Endothelial cell of umbilical vein (primary cell): Measurements from ENCODE around the gene CRYBG2. TPM values are rescaled to one million over a fixed set of nuclear protein-coding genes. Genes with fewer than 3 reads are reported as not detected.

ENCODE experiments used
- BruUV-seq: library from RNA; stranded (reverse); fragments of 400-500 nt; replicated peaks from 2 replicates; lab custom pipeline; 2021; lab: Mats Ljungman, UMichigan
- CTCF ChIA-PET: fragments of 300-600, 350-600 bp; sonication (Branson Sonifier 250); formaldehyde crosslinking; loops from one replicate; lab custom pipeline; 2021; ENCODE audit warnings: antibody characterized with exemption, inconsistent platforms; lab: Charles Lee
- POLR2A ChIA-PET: fragments of 300-600, 350-600 bp; sonication (Branson Sonifier 250); formaldehyde crosslinking; loops from one replicate; lab custom pipeline; 2021; ENCODE audit warnings: antibody characterized with exemption, inconsistent platforms; lab: Charles Lee
- DNase-seq: peaks from one replicate; pipeline ENCODE4 v3.0.0-alpha.2; 2011; ENCODE audit warnings: low read depth, low spot score
- FAIRE-seq: peaks from 2 replicates; lab custom pipeline; 2011; peaks lifted over from hg19 to GRCh38; lab: Jason Lieb, UNC
- H2AFZ ChIP-seq: 2 replicates; pipeline ENCODE4 v1.6.0; 2012; ENCODE audit warnings: low read depth, low read length, control low read depth, inconsistent platforms
- H3K27ac ChIP-seq: 2 replicates; pipeline ENCODE4 v1.5.1; 2011; ENCODE audit warnings: low read depth, mild to moderate bottlenecking, control low read depth, low read length, moderate library complexity; ENCODE audit not compliant: insufficient read depth
- H3K27me3 ChIP-seq, 2 experiments: 2 replicates each; pipeline versions ENCODE4 v1.6.0 to v1.6.1; 2011; ENCODE audit warnings: low read length in 2 of 2, mixed read lengths in 1 of 2; ENCODE audit not compliant: control insufficient read depth in 2 of 2, insufficient read depth in 2 of 2
- H3K36me3 ChIP-seq, 2 experiments: 2 replicates in 1 of 2; 3 replicates in 1 of 2; pipeline ENCODE4 v1.5.1; 2011; ENCODE audit warnings: low read length in 2 of 2, mild to moderate bottlenecking in 1 of 2, moderate library complexity in 1 of 2; ENCODE audit not compliant: control insufficient read depth in 2 of 2, insufficient read depth in 2 of 2; ENCODE audit errors: extremely low read depth in 1 of 2
- H3K4me1 ChIP-seq: 3 replicates; pipeline ENCODE4 v1.5.1; 2011; ENCODE audit warnings: mild to moderate bottlenecking, low read length; ENCODE audit not compliant: control insufficient read depth, insufficient read depth; ENCODE audit errors: extremely low read depth
- H3K4me2 ChIP-seq: 2 replicates; pipeline ENCODE4 v1.6.1; 2011; ENCODE audit warnings: low read length, control low read depth, mixed read lengths; ENCODE audit not compliant: insufficient read depth
- H3K4me3 ChIP-seq, 3 experiments: fragments of 200-600 bp in 1 of 3; sonication (generic), shearing (Covaris generic) in 1 of 3; replicated peaks in 1 of 3; 2 replicates each; pipeline ENCODE4 v1.5.1; 2011 to 2016; ENCODE audit warnings: control low read depth in 3 of 3, low read length in 3 of 3, mild to moderate bottlenecking in 2 of 3, inconsistent platforms in 1 of 3, low read depth in 1 of 3, moderate library complexity in 1 of 3; ENCODE audit not compliant: insufficient read depth in 1 of 3
- H3K79me2 ChIP-seq: 2 replicates; pipeline ENCODE4 v1.6.0; 2012; ENCODE audit warnings: low read length, inconsistent platforms; ENCODE audit not compliant: control insufficient read depth, insufficient read depth
- H3K9ac ChIP-seq: replicated peaks from 2 replicates; pipeline ENCODE3; 2011; ENCODE audit warnings: low read length, control low read depth; ENCODE audit not compliant: insufficient read depth; ENCODE audit errors: extremely low read depth
- H3K9me1 ChIP-seq: replicated peaks from 3 replicates; pipeline ENCODE4 v1.6.0; 2011; ENCODE audit warnings: mild to moderate bottlenecking, low read length; ENCODE audit not compliant: control insufficient read depth, insufficient read depth; ENCODE audit errors: extremely low read depth
- H3K9me3 ChIP-seq: replicated peaks from 2 replicates; pipeline ENCODE4 v1.5.1; 2012; ENCODE audit warnings: low read length, inconsistent platforms; ENCODE audit not compliant: control insufficient read depth, insufficient read depth
- H4K20me1 ChIP-seq: replicated peaks from 2 replicates; pipeline ENCODE3; 2011; ENCODE audit warnings: mild to moderate bottlenecking, low read length; ENCODE audit not compliant: control insufficient read depth, insufficient read depth; ENCODE audit errors: extremely low read depth
- EZH2 ChIP-seq: IDR thresholded peaks from 2 replicates; pipeline ENCODE4 v1.6.1; 2012; ENCODE audit warnings: borderline replicate concordance, low read depth, mild to moderate bottlenecking, moderate library complexity, low read length, inconsistent platforms; ENCODE audit not compliant: severe bottlenecking
- FOS ChIP-seq: IDR thresholded peaks from 2 replicates; pipeline ENCODE4 v1.6.1; 2011; ENCODE audit warnings: mild to moderate bottlenecking, low read length, moderate library complexity, borderline replicate concordance; ENCODE audit not compliant: insufficient read depth
- GATA2 ChIP-seq: IDR thresholded peaks from 2 replicates; pipeline ENCODE4 v1.7.0; 2011; ENCODE audit warnings: low read depth, mild to moderate bottlenecking, moderate library complexity, mixed read lengths, low read length; ENCODE audit not compliant: insufficient read length, insufficient read depth
- JUN ChIP-seq: IDR thresholded peaks from 2 replicates; pipeline ENCODE4 v1.6.1; 2011; ENCODE audit warnings: borderline replicate concordance, low read depth; ENCODE audit not compliant: insufficient read length, insufficient read depth
- MYC ChIP-seq: IDR thresholded peaks from one replicate; pipeline ENCODE4 v1.6.1; 2011; ENCODE audit warnings: mild to moderate bottlenecking, low read depth, low read length
- POLR2A ChIP-seq: IDR thresholded peaks from 2 replicates; pipeline ENCODE4 v1.6.1; 2012; ENCODE audit warnings: low read depth, mild to moderate bottlenecking, control low read depth, low read length
- POLR2AphosphoS5 ChIP-seq: IDR thresholded peaks from 2 replicates; pipeline ENCODE4 v1.6.1; 2012; ENCODE audit warnings: low read depth, mild to moderate bottlenecking, control low read depth, low read length, moderate library complexity; ENCODE audit not compliant: insufficient read depth
- dilution Hi-C: fragments of 300-500 bp; cut with MboI; formaldehyde crosslinking; loops from one replicate; pipeline ENCODE4 v1.15.0; 2019; ENCODE audit warnings: low sequenced_read_pairs; ENCODE audit not compliant: extremely low pct_ligation_motif_present
- intact Hi-C: fragments of 100-400 bp; cut with micrococcal nuclease; formaldehyde crosslinking; loops from one replicate; pipeline ENCODE4 v1.10.0; 2022
- polyA plus RNA-seq, 4 experiments: library from polyadenylated mRNA; depleted of rRNA in 3 of 4; stranded (reverse) in 3 of 4; unstranded in 1 of 4; fragments of >200 nt; gene quantifications; 2 replicates each; pipeline versions ENCODE4 v1.2.1 to v1.2.3, GENCODE V29; 2011 to 2012; ENCODE audit warnings: missing spikeins in 1 of 4
- total RNA-seq: library from RNA; stranded (reverse); gene quantifications from 2 replicates; pipeline ENCODE4 v1.2.3, GENCODE V29; 2021
- TF ChIP-seq, protein P1 (sequence below): IDR thresholded peaks from 2 replicates; pipeline ENCODE4 v1.6.1; 2011; ENCODE audit not compliant: insufficient read depth, insufficient read length
- TF ChIP-seq, protein P2 (sequence below), 2 donors: IDR thresholded peaks; 1 replicate in 1 of 2; 2 replicates in 1 of 2; pipeline ENCODE4 v1.5.1; 2011; ENCODE audit warnings: low read length in 2 of 2, mild to moderate bottlenecking in 2 of 2, moderate library complexity in 2 of 2, control low read depth in 1 of 2, inconsistent platforms in 1 of 2, low read depth in 1 of 2; ENCODE audit not compliant: insufficient read depth in 1 of 2; ENCODE audit errors: extremely low read depth in 1 of 2

CRYBG2 gene
- total and polyA plus RNA-seq, 2 donors (not counting 3 experiments of a cell fraction or from before 2014, with no cell fraction given), result not detected

DNA sequence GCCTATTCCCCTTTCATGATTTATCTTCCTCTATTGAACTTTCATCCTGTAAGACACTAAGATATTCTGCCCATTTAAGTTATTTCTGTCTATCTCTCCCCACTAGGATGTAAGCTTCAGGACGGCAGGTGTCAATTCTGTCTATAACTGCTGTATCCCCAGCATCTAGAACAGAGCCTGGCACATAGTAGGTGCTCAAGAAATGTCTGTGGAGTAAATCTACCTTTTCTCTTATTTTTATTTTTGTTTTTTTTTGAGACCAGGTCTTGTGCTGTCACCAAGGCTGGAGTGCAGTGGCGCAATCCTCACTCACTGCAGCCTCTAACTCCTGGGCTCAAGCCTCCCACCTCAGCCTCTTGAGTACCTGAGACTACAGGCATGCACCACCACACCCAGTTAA is 30.5 kb downstream of the CRYBG2 start:
- Histone ChIP-seq H3K27ac (no peak overlapping the region), H4K20me1 (no peaks in the 10 kb centered on the region), H3K4me1 (no peaks in the 10 kb centered on the region), H3K9me1 (no peaks in the 10 kb centered on the region), H3K9ac (no peak overlapping the region), H3K79me2 (no peaks in the 10 kb centered on the region), H2AFZ (no peak overlapping the region), H3K27me3 (no peaks in the 10 kb centered on the region), H3K9me3 (no peaks in the 10 kb centered on the region), H3K36me3 (no peaks in the 10 kb centered on the region), H3K4me2 (no peak overlapping the region), H3K4me3 (no peak overlapping the region)
- TF ChIP-seq, protein P1, sequence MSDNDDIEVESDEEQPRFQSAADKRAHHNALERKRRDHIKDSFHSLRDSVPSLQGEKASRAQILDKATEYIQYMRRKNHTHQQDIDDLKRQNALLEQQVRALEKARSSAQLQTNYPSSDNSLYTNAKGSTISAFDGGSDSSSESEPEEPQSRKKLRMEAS, result no peak
- TF ChIP-seq GATA2 (no peak), JUN (no peak), POLR2AphosphoS5 (no peak), FOS (no peak), EZH2 (no peak), MYC (no peak), POLR2A (no peak)
- TF ChIP-seq, protein P2, sequence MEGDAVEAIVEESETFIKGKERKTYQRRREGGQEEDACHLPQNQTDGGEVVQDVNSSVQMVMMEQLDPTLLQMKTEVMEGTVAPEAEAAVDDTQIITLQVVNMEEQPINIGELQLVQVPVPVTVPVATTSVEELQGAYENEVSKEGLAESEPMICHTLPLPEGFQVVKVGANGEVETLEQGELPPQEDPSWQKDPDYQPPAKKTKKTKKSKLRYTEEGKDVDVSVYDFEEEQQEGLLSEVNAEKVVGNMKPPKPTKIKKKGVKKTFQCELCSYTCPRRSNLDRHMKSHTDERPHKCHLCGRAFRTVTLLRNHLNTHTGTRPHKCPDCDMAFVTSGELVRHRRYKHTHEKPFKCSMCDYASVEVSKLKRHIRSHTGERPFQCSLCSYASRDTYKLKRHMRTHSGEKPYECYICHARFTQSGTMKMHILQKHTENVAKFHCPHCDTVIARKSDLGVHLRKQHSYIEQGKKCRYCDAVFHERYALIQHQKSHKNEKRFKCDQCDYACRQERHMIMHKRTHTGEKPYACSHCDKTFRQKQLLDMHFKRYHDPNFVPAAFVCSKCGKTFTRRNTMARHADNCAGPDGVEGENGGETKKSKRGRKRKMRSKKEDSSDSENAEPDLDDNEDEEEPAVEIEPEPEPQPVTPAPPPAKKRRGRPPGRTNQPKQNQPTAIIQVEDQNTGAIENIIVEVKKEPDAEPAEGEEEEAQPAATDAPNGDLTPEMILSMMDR (IDR thresholded peaks at IDR 0.05; ENCODE audit: extremely low read depth in 1 of 2, insufficient read depth in 1 of 2, low read depth in 1 of 2, low read length in 2 of 2), result no peak
- no peak for FAIRE-seq
- no peak for DNase-seq
- no TSS peak for BruUV-seq
- intact Hi-C loops, result loop anchor here (5.0 kb wide), 1 partner anchor 39 kb away; no protein-coding TSS in a partner anchor
- CTCF ChIA-PET, result interaction anchor here (0.9 to 7.4 kb wide), 4 partner anchors 39 to 153 kb away, joined by 3 to 120 read pairs (median 36); partner anchors contain the start of genes C1orf232, ZNF593 and ZNF593OS
- POLR2A ChIA-PET, result no interaction called here
- dilution Hi-C loops, result no loop called here
